Subcutaneous abdominal adipose tissue (tissue), 5 donors: ENCODE data around the gene IRF7.

Source experiments
- H3K27ac ChIP-seq: one replicate; pipeline ENCODE4 v1.7.0; 2013; ENCODE audit warnings: low read depth, mild to moderate bottlenecking, inconsistent platforms, low read length, moderate library complexity
- H3K27me3 ChIP-seq, 5 donors: one replicate each; pipeline ENCODE4 v1.7.0; 2013; ENCODE audit warnings: low read length in 5 of 5, inconsistent platforms in 1 of 5; ENCODE audit not compliant: control insufficient read depth in 5 of 5, insufficient read depth in 4 of 5
- H3K36me3 ChIP-seq, 5 donors: one replicate each; pipeline ENCODE4 v1.7.0; 2013; ENCODE audit warnings: low read length in 5 of 5; ENCODE audit not compliant: control insufficient read depth in 5 of 5, insufficient read depth in 5 of 5
- H3K4me1 ChIP-seq, 5 donors: one replicate each; pipeline ENCODE4 v1.7.0; 2013; ENCODE audit warnings: low read length in 5 of 5, mild to moderate bottlenecking in 3 of 5, moderate library complexity in 1 of 5; ENCODE audit not compliant: control insufficient read depth in 5 of 5, insufficient read depth in 5 of 5
- H3K4me3 ChIP-seq, 5 donors: one replicate each; pipeline ENCODE4 v1.7.0; 2013; ENCODE audit warnings: low read length in 5 of 5, low read depth in 1 of 5
- H3K9ac ChIP-seq, 5 donors: one replicate each; pipeline ENCODE4 v1.7.0; 2013; ENCODE audit warnings: low read length in 5 of 5, mild to moderate bottlenecking in 4 of 5, moderate library complexity in 3 of 5
- H3K9me3 ChIP-seq, 5 donors: one replicate each; pipeline ENCODE4 v1.7.0; 2013; ENCODE audit warnings: low read length in 5 of 5; ENCODE audit not compliant: control insufficient read depth in 5 of 5
- donor health status: healthy.
- donor health status: healthy.
- donor health status: healthy.
- donor health status: healthy.
- donor health status: healthy.

Gene IRF7

GRCh38 chr11:641806-642370, 26.1 kb upstream of the IRF7 start:
- Histone ChIP-seq H3K9ac (no peak overlapping the region), H3K4me3 (no peak overlapping the region), H3K9me3 (no peaks in the 10 kb centered on the region), H3K4me1 (peaks cover 0 to 29% (median 17%) of the 10 kb centered on the region in 5 donors), H3K27me3 (peaks cover 11 to 23% (median 20%) of the 10 kb centered on the region in 5 donors), H3K36me3 (peaks cover 0 to 31% (median 21%) of the 10 kb centered on the region in 5 donors), H3K27ac (no peak overlapping the region)

GRCh38 chr11:640021-640706, 24.4 kb upstream of the IRF7 start:
- Histone ChIP-seq H3K9ac (no peak overlapping the region), H3K4me1 (peaks cover 0 to 35% (median 20%) of the 10 kb centered on the region in 5 donors), H3K4me3 (no peak overlapping the region), H3K27ac (no peak overlapping the region), H3K9me3 (no peaks in the 10 kb centered on the region), H3K27me3 (peaks cover 11 to 31% (median 24%) of the 10 kb centered on the region in 5 donors), H3K36me3 (peaks cover 0 to 28% (median 20%) of the 10 kb centered on the region in 5 donors)

- peaks cover 0 to 26% (median 20%) of the 10 kb centered on the region in 5 donors for H3K36me3 ChIP-seq
- peaks cover 0 to 35% (median 20%) of the 10 kb centered on the region in 5 donors for H3K4me1 ChIP-seq
- no peak overlapping the region for H3K27ac ChIP-seq
- H3K4me3 ChIP-seq, result no peak overlapping the region
- no peaks in the 10 kb centered on the region for H3K9me3 ChIP-seq
- no peak overlapping the region for H3K9ac ChIP-seq
- H3K27me3 ChIP-seq, result peaks cover 11 to 31% (median 24%) of the 10 kb centered on the region in 5 donors
Observed at GRCh38 chr11:639332-639955, 23.7 kb upstream of the IRF7 start.

- H3K36me3 ChIP-seq, result peaks cover 0 to 19% (median 13%) of the 10 kb centered on the region in 5 donors
- H3K27me3 ChIP-seq, result peaks cover 11 to 31% (median 24%) of the 10 kb centered on the region in 5 donors
- H3K9ac ChIP-seq, result no peak overlapping the region
- no peaks in the 10 kb centered on the region for H3K9me3 ChIP-seq
- H3K4me3 ChIP-seq, result no peak overlapping the region
- no peak overlapping the region for H3K27ac ChIP-seq
- peaks cover 0 to 35% (median 20%) of the 10 kb centered on the region in 5 donors for H3K4me1 ChIP-seq
Observed at GRCh38 chr11:638631-639331, 23.0 kb upstream of the IRF7 start.

- Histone ChIP-seq H3K27ac (no peak overlapping the region), H3K9ac (no peak overlapping the region), H3K4me1 (peaks cover 0 to 35% (median 20%) of the 10 kb centered on the region in 5 donors), H3K36me3 (peaks cover 0 to 13% (median 8%) of the 10 kb centered on the region in 5 donors), H3K9me3 (no peaks in the 10 kb centered on the region), H3K27me3 (peaks cover 11 to 31% (median 24%) of the 10 kb centered on the region in 5 donors), H3K4me3 (peak overlapping the region in 2 of 5 donors; percentile 22 to 44)
Observed at GRCh38 chr11:637593-638521, 22.1 kb upstream of the IRF7 start.

- Histone ChIP-seq H3K9me3 (no peaks in the 10 kb centered on the region), H3K4me3 (peak overlapping the region in 2 of 5 donors; percentile 22 to 44), H3K27ac (no peak overlapping the region), H3K36me3 (peaks cover 0 to 11% (median 7%) of the 10 kb centered on the region in 5 donors), H3K4me1 (peaks cover 0 to 32% (median 20%) of the 10 kb centered on the region in 5 donors), H3K9ac (no peak overlapping the region), H3K27me3 (peaks cover 11 to 31% (median 24%) of the 10 kb centered on the region in 5 donors)
Observed at GRCh38 chr11:637333-637592, 21.5 kb upstream of the IRF7 start.

GRCh38 chr11:636511-637332, 21.0 kb upstream of the IRF7 start, which contains the start of gene DRD4:
Gene DRD4 (plus strand): TSS chr11:637269. CDS start chr11:637305, 36 bp downstream.
- Histone ChIP-seq H3K36me3 (peaks cover 0 to 6% (median 1%) of the 10 kb centered on the region in 5 donors), H3K4me1 (peaks cover 0 to 30% (median 20%) of the 10 kb centered on the region in 5 donors), H3K27me3 (peaks cover 11 to 31% (median 24%) of the 10 kb centered on the region in 5 donors), H3K4me3 (peak within 1 kb of the TSS in 2 of 5 donors; percentile 22 to 44), H3K9me3 (no peaks in the 10 kb centered on the region), H3K27ac (no peak within 1 kb of the TSS), H3K9ac (no peak within 1 kb of the TSS)

GRCh38 chr11:635945-636510, 20.3 kb upstream of the IRF7 start:
- no peak overlapping the region for H3K9ac ChIP-seq
- no peak overlapping the region for H3K4me3 ChIP-seq
- H3K9me3 ChIP-seq, result no peaks in the 10 kb centered on the region
- H3K4me1 ChIP-seq, result peaks cover 0 to 29% (median 20%) of the 10 kb centered on the region in 5 donors
- no peaks in the 10 kb centered on the region for H3K36me3 ChIP-seq
- no peak overlapping the region for H3K27ac ChIP-seq
- H3K27me3 ChIP-seq, result peaks cover 11 to 31% (median 24%) of the 10 kb centered on the region in 5 donors
